ENCODE data around the gene POU2F1.
"Not testable (repeated sequence)": the region's sequence is repeated elsewhere in the genome, so short reads cannot be mapped to it uniquely, and the experiment has no call there.

DNA sequence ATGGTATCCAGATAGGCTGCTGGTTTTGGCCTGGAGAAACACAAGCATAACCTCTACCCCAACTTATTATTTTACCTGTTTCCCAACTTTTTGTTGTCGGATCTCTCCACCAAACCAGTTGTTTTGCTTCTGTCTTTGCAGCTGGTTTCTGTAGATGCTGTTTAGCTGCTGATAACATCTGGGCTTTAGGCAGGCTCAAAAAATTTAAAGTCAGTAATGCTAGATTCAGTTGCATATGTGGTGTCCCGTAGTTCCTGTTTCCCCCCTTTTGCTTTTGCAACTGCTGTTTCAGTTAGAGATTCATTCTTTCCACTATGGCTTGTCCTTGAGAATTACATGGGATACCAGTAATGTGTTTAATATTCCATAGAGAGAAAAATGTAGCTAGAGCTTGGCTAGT is 98.5 kb downstream of the POU2F1 start:
- TF ChIP-seq, protein P1, sequence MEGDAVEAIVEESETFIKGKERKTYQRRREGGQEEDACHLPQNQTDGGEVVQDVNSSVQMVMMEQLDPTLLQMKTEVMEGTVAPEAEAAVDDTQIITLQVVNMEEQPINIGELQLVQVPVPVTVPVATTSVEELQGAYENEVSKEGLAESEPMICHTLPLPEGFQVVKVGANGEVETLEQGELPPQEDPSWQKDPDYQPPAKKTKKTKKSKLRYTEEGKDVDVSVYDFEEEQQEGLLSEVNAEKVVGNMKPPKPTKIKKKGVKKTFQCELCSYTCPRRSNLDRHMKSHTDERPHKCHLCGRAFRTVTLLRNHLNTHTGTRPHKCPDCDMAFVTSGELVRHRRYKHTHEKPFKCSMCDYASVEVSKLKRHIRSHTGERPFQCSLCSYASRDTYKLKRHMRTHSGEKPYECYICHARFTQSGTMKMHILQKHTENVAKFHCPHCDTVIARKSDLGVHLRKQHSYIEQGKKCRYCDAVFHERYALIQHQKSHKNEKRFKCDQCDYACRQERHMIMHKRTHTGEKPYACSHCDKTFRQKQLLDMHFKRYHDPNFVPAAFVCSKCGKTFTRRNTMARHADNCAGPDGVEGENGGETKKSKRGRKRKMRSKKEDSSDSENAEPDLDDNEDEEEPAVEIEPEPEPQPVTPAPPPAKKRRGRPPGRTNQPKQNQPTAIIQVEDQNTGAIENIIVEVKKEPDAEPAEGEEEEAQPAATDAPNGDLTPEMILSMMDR (conservative IDR thresholded peaks at IDR 0.05; ENCODE audit: low read depth in 2 of 2) = not testable (repeated sequence)
- TF ChIP-seq POLR2AphosphoS5 (IDR thresholded peaks at IDR 0.05; ENCODE audit: low read depth); EZH2phosphoT487 (IDR thresholded peaks at IDR 0.05; ENCODE audit: unreplicated experiment); ZNF114 (CRISPR knock-in tag; IDR thresholded peaks at IDR 0.05); EZH2 (IDR thresholded peaks at IDR 0.05; ENCODE audit: low read depth, unreplicated experiment); ZNF331 (CRISPR knock-in tag; IDR thresholded peaks at IDR 0.05; ENCODE audit: low read depth); JUNB (IDR thresholded peaks at IDR 0.05; ENCODE audit: unreplicated experiment); CREB1 (CRISPR knock-in tag; IDR thresholded peaks at IDR 0.05; ENCODE audit: low read depth); STAT1 (IDR thresholded peaks at IDR 0.05; ENCODE audit: unreplicated experiment): not testable (repeated sequence)
- TF ChIP-seq, protein P2, sequence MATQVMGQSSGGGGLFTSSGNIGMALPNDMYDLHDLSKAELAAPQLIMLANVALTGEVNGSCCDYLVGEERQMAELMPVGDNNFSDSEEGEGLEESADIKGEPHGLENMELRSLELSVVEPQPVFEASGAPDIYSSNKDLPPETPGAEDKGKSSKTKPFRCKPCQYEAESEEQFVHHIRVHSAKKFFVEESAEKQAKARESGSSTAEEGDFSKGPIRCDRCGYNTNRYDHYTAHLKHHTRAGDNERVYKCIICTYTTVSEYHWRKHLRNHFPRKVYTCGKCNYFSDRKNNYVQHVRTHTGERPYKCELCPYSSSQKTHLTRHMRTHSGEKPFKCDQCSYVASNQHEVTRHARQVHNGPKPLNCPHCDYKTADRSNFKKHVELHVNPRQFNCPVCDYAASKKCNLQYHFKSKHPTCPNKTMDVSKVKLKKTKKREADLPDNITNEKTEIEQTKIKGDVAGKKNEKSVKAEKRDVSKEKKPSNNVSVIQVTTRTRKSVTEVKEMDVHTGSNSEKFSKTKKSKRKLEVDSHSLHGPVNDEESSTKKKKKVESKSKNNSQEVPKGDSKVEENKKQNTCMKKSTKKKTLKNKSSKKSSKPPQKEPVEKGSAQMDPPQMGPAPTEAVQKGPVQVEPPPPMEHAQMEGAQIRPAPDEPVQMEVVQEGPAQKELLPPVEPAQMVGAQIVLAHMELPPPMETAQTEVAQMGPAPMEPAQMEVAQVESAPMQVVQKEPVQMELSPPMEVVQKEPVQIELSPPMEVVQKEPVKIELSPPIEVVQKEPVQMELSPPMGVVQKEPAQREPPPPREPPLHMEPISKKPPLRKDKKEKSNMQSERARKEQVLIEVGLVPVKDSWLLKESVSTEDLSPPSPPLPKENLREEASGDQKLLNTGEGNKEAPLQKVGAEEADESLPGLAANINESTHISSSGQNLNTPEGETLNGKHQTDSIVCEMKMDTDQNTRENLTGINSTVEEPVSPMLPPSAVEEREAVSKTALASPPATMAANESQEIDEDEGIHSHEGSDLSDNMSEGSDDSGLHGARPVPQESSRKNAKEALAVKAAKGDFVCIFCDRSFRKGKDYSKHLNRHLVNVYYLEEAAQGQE (IDR thresholded peaks at IDR 0.05; ENCODE audit: unreplicated experiment) = not testable (repeated sequence)
